ENCODE results near the gene DLG2.
"Not testable (repeated sequence)": the region's sequence is repeated elsewhere in the genome, so short reads cannot be mapped to it uniquely, and the experiment has no call there.

The DLG2 gene

DNA sequence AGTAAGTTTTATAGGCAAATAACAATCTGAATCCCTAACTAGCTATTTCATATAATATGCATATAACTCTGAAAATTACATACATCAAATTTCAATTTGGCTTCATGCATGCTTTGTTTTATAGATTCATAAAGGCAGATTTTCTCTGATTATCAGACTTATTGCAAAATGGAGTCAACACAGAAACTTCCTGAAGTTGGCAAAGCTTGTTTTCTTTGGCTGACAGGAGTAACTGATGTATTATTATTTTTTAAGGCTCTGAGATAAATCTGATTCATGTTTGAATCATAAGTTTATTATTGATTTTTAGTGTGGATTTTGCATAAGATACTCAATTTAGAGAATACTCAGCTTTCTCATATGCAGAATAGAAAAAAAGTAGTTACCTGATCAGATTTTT, 1984.6 kb downstream of the DLG2 start:
- DNase-seq (ENCODE audit: low read depth): no peak

DNA sequence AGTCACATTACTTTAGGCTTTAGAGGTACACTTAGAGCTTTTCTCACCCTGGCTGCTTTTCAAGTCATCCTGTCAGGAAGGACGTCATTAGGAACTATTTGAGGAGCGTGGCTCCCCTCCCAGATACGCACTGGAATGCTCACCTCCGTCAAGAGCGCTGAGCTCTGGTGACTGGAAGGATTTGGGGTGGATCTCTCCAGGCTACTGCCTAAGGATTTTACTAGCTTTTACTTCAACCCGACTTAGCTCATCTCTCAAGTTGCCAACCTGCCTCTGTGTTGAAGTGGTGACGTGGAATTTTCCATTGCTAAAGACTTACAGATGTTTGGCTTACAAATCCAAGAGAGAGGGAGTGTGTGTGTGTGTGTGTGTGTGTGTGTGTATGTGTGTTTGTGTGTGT, 1985.6 kb downstream of the DLG2 start:
- no peak for DNase-seq (ENCODE audit: low read depth)

DNA sequence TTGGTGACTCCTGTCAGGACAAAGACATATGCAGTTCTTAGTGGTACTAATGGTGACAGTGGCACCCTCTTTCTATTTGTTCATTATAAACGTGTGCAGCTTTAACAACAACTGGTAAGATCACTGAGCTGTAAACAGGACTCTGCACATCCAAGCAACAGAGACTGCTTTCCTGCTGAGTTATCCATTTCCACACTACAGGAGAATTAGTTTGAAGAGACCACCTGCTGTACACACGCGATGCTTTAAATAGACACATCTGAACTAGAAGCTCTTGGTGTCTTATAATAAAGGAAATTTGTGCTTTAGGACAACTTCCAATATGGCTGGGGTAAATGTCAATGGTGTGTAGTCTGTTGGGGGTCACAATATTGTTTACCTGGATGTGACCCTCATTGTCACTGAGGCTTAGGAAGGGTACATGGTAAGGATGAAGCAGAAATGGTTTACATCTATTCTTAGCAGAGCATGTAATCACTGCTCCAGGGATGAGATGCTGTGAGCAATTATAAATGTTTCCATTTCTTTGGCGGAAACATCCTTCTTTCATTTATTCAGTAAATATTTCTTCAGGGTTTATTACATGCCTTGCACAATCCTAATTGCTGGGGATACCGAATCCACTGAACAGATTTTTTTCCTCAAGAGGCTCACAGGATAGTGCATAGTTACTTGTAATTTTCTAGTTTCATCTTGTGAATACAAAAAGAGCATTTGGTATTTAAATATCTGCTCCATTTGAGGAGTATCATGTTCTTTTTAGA, 1987.0 kb downstream of the DLG2 start:
- no peak for DNase-seq (ENCODE audit: low read depth)

DNA sequence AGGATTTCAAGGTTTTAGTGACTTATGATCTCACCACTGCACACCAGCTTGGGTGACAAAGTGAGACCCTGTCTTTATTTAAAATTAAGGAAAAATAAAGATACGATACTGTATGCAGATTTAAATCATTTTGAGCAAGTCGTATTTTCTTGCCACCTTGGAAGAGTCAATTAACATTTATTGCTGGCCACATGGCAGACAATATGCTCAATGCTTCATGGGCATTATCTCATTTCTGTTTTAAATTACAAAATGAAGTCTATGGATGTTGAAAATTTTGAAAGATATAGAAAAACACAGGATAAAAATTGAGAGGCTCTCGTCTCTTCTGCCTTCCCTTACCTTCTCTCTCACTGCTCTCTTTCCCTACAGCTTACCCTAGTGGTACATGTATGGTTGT, 1992.0 kb downstream of the DLG2 start:
- DNase-seq (ENCODE audit: low read depth): no peak

DNA sequence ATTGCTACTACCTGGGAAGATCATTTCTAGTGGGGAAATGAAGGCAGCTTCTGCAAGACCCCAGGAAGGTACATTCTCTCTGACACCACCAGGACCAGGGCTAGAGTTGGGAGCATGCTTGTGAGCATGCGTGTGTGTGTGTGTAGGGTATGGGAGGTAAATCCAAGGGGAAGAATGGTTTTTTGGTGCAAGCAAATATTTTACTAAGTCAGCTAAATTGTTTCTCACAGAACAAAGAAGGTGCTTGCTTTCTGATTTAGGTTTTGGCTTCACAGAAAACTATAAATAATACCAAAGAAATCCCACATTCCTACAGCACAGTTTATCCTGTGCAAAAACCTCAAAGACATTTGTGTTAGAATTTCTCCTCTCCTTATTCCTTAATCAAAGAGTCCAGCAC, 1996.9 kb downstream of the DLG2 start:
- DNase-seq (ENCODE audit: low read depth): no peak

DNA sequence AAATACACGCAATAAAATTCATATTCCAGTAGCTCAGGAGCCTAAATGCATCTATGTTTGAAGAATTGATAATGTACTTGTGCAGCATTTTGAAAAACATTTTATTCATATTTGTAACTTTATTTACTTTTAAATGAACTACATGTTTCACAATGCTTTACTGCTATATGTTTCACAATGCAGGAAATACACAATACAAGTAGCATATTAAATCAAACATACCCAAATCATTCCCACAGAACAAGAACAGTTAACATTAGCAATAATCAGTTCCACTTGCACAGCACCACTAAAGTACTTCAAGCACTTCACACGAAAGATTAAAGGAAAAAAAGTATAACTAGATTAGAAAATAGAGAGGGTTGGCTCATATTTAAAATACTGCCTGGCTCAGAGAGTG, 1997.4 kb downstream of the DLG2 start:
- DNase-seq (ENCODE audit: low read depth): no peak

DNA sequence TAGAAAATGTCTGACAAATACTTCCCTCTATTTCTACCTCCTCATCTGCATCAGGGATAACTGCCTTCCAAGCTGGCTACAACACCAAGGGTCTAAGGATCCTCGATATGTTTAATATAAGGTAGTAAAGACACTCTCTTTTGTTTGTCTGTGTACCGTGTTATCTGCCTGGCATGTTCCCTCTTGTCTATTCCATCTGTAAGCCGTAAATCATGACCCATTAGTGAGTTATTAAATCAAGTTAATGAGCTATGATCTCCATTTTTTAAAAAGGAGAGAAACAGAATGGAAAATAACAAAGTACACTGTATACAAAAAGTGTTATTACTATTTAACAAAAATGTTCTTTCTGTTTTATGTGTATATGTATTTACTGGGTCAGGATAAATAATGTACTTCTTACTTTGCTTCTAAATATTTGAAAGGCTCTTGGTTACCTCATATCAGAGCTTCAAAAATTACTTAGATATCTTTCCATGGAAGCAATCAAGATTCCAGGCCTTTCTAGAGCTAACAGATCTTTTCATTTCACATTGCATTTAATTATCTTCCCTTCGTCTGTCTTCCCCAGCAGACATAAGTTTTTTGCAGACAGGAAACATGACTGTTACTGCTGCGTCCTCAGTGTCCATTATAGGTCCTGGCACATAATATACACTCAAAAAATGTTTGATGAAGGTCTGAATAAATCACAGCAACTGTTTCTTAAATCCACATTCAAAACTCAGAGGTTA, 1998.4 kb downstream of the DLG2 start:
- DNase-seq (ENCODE audit: low read depth): no peak

DNA sequence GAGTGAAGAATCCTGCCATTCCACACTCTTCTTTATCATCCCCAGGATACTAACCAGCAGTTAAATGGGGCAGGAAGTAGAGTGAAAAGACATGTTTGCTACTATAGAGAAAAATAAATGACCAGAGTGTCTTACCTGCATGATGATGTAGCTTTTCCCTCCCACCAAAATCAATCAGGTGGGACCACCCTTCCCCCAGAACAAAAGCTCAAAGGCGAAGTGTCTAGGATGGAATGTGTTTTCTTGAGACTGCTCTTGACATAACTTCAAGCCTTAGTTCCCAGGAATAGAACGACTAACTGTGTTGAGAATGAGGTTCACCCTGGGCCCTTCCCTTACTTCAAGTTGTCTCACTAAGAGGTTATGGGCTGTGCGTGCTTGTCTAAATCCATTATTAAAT, 2001.8 kb downstream of the DLG2 start:
- no peak for DNase-seq (ENCODE audit: low read depth)

DNA sequence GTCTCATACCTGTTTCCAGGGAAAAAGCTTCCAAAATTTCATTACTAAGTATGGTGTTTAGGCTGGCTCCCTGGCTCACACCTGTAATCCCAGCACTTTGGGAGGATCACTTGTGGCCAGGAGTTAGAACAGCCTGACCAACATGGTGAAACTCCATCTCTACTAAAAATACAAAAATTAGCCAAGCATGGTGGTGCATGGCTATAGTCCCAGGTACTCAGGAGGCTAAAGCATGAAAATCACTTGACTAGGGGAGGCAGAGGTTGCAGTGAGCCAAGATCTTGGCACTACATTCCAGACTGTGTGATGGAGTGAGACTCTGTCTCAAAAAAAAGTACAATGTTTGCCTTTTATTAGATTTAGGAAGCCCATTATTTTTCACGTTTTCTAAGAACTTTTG, 2009.5 kb downstream of the DLG2 start:
- no peak for DNase-seq (ENCODE audit: low read depth)

DNA sequence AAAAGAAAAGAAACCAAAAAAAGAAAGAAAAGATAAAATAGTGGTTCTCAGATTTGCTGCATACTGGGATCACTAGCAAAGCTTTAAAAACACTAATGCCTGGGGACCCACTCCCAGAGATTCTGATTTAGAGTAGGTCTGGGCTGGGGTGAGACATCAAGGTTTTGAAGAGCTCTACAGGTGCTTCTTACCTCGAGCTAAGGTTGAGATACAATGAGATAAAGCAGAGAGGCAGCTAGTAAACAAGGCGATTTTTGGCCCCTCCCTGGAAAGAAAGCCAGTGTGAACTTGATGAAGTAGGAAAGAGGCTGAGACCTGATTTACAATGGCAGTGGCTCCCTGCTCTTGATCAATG, 2013.4 kb downstream of the DLG2 start:
- DNase-seq (ENCODE audit: low read depth): no peak

DNA sequence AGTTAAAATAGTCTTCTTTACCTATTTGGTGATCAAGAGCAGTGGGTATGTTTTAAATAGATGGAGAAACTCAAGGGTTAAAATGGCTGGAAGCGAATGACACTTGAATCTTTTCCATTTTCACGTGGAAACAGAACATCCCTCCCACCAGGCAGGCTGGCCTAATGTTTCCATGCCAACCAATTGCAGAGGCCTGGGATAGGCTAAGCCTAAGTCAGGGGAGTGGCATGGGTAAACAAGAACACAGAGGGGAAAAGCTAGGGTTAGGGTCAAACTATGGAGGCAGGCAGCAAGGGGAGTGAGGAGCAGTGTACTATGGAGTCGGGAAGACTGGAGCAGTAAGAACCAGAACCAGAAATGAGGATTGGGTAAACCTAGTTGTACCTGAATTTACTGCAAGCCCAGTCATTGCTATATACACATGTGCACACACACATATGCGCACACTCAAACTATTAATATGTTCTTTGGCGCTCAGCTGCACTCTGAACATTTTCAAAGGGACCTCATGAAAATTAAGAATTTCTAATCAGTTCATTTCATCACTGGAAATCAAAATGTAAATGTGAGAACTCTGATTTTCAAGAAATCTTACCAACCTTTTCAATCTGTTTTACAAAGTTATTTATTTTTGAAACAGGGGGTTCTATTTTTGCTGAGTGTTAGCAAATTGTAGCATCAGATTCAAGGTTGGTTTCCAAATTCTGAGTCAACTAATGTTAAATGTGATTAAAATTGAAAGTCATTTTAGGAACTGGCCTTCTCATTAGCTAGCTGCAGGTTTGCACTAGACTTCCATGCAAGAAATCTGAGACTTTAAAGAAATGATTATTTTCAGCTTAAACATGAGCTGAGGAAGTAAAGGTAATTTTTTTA, 2014.0 kb downstream of the DLG2 start:
- no peak for DNase-seq (ENCODE audit: low read depth)

DNA sequence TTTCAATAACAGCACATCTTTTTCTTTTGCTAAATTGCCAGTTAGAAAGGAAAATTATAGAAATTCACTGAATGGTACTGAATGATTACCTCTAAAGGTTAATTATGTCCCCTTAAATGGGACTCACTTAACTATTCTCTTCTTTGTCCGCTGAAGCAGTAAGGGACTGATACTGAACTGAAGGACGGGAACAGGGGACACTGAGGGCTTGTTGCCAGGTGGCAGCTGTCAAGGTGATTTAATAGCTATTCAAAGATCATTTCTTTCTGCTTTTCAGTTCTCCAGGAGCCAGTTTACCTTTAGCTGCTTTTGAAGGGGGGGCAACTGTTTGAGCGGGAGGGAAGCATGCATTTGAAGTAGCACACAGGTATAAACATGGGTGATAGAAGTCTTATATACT, 2015.5 kb downstream of the DLG2 start:
- DNase-seq (ENCODE audit: low read depth): no peak

DNA sequence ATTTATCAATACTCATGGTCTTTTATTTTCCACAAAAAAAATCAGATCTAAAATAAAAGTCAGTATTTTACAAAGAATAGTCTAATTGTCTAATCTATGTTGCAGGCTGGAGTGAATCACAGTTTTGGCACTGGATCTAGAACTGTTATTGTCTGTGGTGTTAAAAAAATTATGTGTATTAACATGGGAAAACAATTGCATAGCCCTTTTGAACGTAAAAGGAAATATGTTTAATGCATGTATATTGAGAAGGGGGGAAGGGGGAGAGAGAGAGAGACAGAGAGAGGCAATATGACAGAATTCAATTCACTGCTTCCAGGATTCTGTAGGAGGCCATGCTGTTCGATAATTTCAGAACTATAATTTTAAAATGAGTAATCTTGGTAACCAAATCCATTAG, 2016.1 kb downstream of the DLG2 start:
- DNase-seq (ENCODE audit: low read depth): no peak

DNA sequence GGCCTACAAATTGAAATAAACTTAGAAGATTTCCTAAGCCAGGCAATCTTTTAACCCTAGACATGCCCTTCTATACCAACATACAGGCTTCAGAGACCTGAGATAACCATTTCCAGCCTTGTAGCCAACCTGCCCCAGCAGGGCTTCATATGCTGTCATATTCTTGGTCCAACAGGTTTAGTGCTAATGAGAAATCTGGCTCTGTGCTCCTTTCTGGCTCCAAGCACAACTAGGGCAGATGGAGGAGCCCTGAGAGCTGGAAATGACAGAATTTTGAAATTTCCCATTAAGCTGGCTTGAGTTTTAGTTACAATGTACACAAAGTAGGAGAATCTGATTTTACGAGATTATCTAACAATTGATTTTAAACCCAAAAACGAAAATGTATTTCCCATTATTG, 2018.0 kb downstream of the DLG2 start:
- DNase-seq (ENCODE audit: low read depth): no peak

DNA sequence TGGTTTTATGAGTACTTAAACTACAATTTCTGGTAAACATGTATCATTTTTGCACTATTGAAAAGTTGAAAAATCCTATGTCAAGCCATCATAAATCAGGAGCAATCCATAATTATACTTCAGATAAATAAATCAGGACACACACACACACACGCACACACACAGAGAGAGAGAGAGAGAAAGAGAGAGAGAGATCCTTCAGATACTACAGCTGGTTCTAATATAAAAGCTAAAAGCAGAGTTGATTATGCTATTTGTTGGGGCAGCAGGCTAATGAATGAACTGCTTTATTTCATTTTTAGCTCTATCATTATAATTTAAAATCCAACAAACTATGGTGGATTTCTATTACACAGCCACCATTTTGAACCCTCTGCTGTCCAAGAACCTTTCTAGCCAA, 2018.6 kb downstream of the DLG2 start:
- DNase-seq (ENCODE audit: low read depth): no peak

DNA sequence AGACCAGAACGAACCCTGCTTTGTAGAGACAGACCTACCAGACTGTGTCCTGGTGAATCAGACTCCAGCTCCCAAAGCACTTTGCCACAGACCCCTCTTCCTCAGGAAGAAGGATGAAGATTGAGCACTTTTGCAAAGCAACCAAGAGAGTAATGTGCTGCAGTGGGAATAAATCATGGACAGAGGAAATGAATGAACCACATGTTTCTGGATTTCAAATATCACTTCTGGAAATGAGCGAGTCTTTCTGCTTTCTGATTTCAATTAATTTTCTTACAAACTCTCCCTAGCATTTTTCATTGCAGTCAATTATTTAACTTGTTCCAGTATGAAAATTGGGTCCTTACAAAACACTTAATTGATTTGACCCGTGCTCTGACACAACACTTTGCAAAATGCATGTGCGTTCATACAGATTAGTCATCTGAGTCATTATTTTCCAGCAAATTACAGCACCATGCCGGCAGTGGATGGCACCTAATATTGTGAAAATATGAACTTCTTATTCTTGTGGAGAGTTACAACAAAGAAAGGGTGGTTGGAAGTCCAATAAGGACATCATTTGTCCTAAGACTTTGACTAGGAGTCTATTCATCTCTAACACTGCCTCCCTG, 2025.1 kb downstream of the DLG2 start:
- no peak for DNase-seq (ENCODE audit: low read depth)

DNA sequence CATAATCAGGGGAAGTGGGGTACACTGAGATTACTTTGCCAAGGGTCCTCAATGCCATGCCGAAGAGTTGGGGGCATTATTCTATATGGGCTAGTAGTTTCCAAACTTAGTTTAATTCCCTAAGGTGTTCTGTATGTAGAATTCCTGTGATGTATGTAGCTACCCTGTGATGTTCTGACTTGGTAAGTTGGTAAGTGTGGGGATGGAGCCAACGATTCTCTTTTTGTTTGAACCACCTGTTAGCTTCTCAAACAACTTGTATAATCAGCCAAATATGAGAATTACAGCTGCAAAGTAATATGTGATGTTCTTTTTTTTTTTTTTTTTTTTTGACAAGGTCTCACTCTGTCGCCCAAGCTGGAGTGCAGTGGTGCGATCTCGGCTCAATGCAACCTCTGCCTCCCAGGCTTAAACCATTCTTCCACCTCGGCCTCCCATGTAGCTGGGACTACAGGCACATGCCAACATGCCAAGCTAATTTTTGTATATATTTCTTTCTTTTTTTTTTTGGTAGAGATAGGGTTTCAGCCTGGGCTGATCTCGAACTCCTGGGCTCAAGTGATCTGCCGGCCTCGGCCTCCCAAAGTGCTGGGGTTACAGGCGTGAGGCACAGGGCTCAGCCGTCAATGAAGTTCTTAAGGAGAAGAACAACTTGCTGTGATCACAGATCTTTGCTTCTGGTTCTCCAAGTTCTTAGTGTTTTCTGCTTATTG, 2025.8 kb downstream of the DLG2 start:
- DNase-seq (ENCODE audit: low read depth): no peak

DNA sequence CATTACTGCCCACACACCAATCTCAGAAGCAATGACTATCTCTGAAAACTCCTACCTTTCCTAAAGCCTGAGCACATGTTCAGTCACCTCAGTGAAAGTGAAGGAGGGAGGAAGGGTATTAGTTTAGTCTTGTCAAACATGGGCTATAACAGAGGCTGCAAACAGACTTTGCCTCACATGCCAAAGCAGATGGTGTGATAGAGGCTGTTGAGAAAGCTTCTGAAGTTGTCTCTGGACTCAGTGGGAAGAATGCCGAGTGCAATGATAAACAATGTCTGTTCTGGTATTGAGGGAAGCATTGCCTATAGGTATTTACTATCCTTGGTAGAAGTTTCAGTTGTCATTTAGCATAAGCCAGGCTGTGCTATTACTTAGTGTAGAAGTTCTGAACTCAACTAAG, 2026.5 kb downstream of the DLG2 start:
- DNase-seq (ENCODE audit: low read depth): no peak

DNA sequence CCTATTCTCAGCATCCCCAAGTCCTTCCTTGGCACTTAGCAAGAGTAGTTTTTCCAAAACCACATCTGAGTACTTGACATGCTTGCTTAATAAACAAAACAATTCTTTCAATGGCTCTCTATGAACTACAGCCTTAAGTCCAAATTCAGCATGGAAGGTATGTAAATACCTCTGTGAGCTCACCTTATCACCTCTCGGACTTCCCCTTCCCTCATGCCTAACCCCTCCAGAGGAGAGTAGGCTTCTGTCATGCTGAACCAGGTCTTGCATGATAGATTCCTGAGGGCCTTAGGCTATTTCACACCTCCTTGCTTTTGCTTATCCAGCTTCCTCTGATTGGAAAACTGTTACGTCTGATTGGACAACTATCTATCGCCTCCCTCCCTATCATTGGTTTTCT, 2028.1 kb downstream of the DLG2 start:
- no peak for DNase-seq (ENCODE audit: low read depth)

DNA sequence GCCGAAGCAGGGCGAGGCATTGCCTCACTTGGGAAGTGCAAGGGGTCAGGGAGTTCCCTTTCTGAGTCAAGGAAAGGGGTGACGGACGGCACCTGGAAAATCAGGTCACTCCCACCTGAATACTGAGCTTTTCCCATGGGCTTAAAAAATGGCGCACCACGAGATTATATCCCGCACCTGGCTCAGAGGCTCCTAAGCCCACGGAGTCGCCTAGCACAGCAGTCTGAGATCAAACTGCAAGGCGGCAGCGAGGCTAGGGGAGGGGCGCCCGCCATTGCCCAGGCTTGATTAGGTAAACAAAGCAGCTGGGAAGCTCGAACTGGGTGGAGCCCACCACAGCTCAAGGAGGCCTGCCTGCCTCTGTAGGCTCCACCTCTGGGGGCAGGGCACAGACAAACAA, 2039.3 kb downstream of the DLG2 start:
- not testable (repeated sequence) for DNase-seq (ENCODE audit: low read depth)

DNA sequence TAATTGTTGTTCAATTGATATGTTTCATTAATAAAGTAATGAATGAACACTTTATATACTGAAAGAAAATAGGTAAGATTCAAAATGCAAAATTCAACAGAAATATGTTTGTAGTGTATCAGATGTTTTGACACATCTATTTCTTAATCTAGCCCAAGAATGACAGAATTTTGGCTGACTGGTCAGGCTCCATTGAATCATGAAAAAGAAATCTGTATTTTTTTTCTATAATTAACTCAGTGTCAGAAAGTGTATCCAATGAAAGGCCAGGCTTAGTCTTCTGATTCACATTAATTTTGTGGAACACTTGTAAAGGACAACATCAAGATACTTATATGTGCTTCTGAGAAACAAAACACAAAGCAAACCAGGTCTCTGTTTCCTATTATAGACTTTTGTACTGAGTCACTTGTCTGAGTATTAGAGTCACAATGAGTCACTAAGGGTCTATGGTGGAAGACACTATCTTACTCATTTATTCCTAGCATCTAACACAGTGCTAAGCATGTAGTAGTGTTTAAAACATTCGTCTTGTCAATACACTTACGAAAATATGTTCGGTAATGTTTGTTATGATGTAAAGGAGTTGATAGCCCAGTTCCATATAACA, 2043.3 kb downstream of the DLG2 start:
- no peak for DNase-seq (ENCODE audit: low read depth)

All from T follicular helper cell (primary cell).